ENCODE results near the gene SSR1. TPM values are rescaled to one million over a fixed set of nuclear protein-coding genes. Genes with fewer than 3 reads are reported as not detected.

Gene SSR1
- total RNA-seq, 6 donors from 2014 or later = 14.5 to 135 (median 57.7) TPM

DNA sequence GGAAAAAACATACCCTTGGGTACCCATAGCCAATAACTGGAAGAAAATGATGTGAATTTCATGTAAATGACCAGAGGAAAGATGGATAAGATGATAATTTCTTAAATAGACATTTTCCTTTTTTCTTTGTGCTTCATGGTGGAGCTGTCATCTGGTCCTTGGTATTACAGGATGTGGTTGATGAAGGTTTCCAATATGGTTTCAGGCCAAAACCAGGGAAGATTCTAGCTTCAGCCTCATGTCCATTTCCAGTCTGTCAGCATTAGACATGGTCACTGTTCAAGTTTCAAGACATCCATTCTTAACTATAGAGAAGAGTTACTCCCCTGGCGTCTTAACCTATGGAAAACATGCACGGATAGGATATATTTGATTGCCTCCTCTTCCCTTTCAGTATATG lies 63.6 kb downstream of the SSR1 start:
- no peak for TF ChIP-seq POLR2A (IDR thresholded peaks at IDR 0.05)
- TF ChIP-seq EP300 (IDR thresholded peaks at IDR 0.05) = no peak
- TF ChIP-seq POLR2AphosphoS5 (IDR thresholded peaks at IDR 0.05) = no peak
- TF ChIP-seq, protein P1, sequence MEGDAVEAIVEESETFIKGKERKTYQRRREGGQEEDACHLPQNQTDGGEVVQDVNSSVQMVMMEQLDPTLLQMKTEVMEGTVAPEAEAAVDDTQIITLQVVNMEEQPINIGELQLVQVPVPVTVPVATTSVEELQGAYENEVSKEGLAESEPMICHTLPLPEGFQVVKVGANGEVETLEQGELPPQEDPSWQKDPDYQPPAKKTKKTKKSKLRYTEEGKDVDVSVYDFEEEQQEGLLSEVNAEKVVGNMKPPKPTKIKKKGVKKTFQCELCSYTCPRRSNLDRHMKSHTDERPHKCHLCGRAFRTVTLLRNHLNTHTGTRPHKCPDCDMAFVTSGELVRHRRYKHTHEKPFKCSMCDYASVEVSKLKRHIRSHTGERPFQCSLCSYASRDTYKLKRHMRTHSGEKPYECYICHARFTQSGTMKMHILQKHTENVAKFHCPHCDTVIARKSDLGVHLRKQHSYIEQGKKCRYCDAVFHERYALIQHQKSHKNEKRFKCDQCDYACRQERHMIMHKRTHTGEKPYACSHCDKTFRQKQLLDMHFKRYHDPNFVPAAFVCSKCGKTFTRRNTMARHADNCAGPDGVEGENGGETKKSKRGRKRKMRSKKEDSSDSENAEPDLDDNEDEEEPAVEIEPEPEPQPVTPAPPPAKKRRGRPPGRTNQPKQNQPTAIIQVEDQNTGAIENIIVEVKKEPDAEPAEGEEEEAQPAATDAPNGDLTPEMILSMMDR (IDR thresholded peaks at IDR 0.05) = no peak
- Histone ChIP-seq H3K27ac (no peak overlapping the region), H3K9me3 (no peaks in the 10 kb centered on the region), H3K4me1 (peaks cover under 1 to 13% (median 2%) of the 10 kb centered on the region in 4 donors), H3K27me3 (no peaks in the 10 kb centered on the region), H3K4me3 (no peak overlapping the region), H3K36me3 (peaks cover 22 to 77% (median 49%) of the 10 kb centered on the region in 4 donors)
- WGBS, 2 donors = 92 to 95% methylated on average over 2 of the region's 2 CpGs
- ATAC-seq (ENCODE audit: low FRiP score in 2 of 2) = no peak
- DNase-seq = no peak

DNA sequence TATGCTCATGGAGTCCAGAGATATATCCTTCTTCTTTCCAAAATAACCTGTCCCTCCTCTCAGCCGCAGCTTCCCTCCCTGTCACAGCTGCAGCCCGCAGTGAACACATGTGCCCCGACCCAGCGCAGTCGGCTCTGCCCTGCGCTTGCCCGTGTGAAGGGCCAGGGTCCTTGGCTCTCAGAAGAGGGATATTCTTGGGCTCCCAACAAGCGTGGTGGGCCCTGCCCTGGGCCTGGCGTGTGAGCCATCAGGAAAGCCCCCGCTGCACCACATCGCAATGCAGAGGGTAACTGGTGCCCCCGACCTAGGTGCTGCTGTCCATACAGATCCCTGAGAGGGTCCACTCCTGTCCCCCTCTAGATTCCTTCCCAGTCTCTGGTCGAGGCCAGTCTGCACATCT lies 65.2 kb downstream of the SSR1 start:
- ATAC-seq (ENCODE audit: low FRiP score in 2 of 2) (no peak), DNase-seq (no peak)
- no peak overlapping the region for H3K27ac ChIP-seq
- H3K36me3 ChIP-seq = peaks cover 22 to 77% (median 49%) of the 10 kb centered on the region in 4 donors
- H3K27me3 ChIP-seq = no peaks in the 10 kb centered on the region
- H3K4me1 ChIP-seq = peaks cover 8 to 22% (median 11%) of the 10 kb centered on the region in 4 donors
- TF ChIP-seq POLR2AphosphoS5 (IDR thresholded peaks at IDR 0.05) (no peak), POLR2A (IDR thresholded peaks at IDR 0.05) (no peak), EP300 (IDR thresholded peaks at IDR 0.05) (no peak)
- TF ChIP-seq, protein P1 (IDR thresholded peaks at IDR 0.05) = no peak
- H3K9me3 ChIP-seq = no peaks in the 10 kb centered on the region
- no peak overlapping the region for H3K4me3 ChIP-seq
- WGBS, 2 donors = 94 to 96% methylated on average over 10 to 11 of the region's 13 CpGs

DNA sequence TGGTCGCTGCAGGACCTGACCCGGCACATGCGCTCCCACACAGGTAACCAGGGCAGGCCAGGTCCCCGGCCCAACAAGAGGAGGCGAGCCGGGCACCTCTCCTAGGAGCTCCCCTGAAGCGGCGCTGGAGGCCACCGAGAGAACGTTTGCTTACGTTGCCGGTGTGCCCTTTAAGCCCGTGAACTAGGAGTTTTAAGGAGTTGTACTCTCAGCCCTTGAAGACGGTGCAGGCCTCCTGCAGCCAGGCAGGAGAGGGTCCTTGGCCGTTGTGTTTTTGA lies 65.9 kb downstream of the SSR1 start:
- H3K9me3 ChIP-seq = no peaks in the 10 kb centered on the region
- no peak for TF ChIP-seq EP300 (IDR thresholded peaks at IDR 0.05)
- TF ChIP-seq, protein P1 (IDR thresholded peaks at IDR 0.05) = no peak
- 95 to 98% methylated on average over 6 to 15 of the region's 15 CpGs for WGBS, 2 donors
- H3K27ac ChIP-seq = no peak overlapping the region
- DNase-seq (no peak), ATAC-seq (ENCODE audit: low FRiP score in 2 of 2) (no peak)
- no peak overlapping the region for H3K4me3 ChIP-seq
- H3K4me1 ChIP-seq = peaks cover 15 to 27% (median 17%) of the 10 kb centered on the region in 4 donors
- no peaks in the 10 kb centered on the region for H3K27me3 ChIP-seq
- H3K36me3 ChIP-seq = peaks cover 22 to 73% (median 49%) of the 10 kb centered on the region in 4 donors

DNA sequence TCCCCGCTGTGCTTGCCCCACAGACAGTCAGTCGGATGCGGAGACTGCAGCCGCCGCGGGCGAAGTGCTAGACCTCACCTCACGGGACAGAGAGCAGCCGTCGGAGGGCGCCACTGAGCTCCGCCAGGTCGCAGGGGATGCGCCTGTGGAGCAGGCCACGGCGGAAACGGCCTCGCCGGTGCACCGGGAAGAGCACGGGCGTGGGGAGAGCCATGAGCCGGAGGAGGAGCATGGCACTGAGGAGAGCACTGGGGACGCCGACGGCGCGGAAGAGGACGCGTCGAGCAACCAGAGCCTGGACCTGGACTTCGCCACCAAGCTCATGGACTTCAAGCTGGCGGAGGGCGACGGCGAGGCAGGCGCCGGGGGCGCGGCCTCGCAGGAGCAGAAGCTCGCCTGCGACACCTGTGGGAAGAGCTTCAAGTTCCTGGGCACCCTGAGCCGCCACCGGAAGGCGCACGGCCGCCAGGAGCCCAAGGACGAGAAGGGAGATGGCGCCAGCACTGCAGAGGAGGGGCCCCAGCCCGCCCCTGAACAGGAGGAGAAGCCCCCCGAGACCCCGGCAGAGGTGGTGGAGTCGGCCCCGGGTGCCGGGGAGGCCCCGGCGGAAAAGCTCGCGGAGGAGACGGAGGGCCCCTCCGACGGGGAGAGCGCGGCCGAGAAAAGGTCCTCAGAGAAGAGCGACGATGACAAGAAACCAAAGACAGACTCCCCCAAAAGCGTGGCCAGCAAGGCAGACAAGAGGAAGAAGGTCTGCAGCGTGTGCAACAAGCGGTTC lies 66.4 kb downstream of the SSR1 start:
- no peaks in the 10 kb centered on the region for H3K9me3 ChIP-seq
- H3K36me3 ChIP-seq = peaks cover 22 to 69% (median 49%) of the 10 kb centered on the region in 4 donors
- H3K27ac ChIP-seq = no peak overlapping the region
- WGBS, 2 donors = 92 to 94% methylated on average over 59 to 71 of the region's 71 CpGs
- H3K4me1 ChIP-seq = peaks cover 20 to 33% (median 22%) of the 10 kb centered on the region in 4 donors
- peak in 1 of 2 donors; percentile 77 for DNase-seq
- TF ChIP-seq POLR2AphosphoS5 (IDR thresholded peaks at IDR 0.05) (no peak), EP300 (IDR thresholded peaks at IDR 0.05) (no peak), POLR2A (IDR thresholded peaks at IDR 0.05) (no peak)
- TF ChIP-seq, protein P1 (IDR thresholded peaks at IDR 0.05) = no peak
- no peaks in the 10 kb centered on the region for H3K27me3 ChIP-seq
- ATAC-seq (ENCODE audit: low FRiP score in 2 of 2) = no peak
- H3K4me3 ChIP-seq = no peak overlapping the region
